ENCODE data around the gene FOXJ3.

- TF ChIP-seq SUZ12 (IDR thresholded peaks at IDR 0.05; ENCODE audit: extremely low read depth, insufficient read depth, insufficient read length): no peak
- no peak for TF ChIP-seq YY1 (IDR thresholded peaks at IDR 0.05; ENCODE audit: insufficient read depth, insufficient read length)
- no peak for TF ChIP-seq ZNF274 (IDR thresholded peaks at IDR 0.05; ENCODE audit: low read depth, low read length)
These were observed 33.0 kb downstream of the FOXJ3 start for GRCh38 chr1:42302034-42302433.
